Measurements from ENCODE around the gene BABAM2.
A peak's percentile ranks its signal among the peaks of the same experiment; 100 is the strongest.
"Not testable (repeated sequence)": the region's sequence is repeated elsewhere in the genome, so short reads cannot be mapped to it uniquely, and the experiment has no call there.

The BABAM2 gene

GRCh38 chr2:28321426-28321825 lies 430.9 kb downstream of the BABAM2 start:
- no peak for ATAC-seq

DNA sequence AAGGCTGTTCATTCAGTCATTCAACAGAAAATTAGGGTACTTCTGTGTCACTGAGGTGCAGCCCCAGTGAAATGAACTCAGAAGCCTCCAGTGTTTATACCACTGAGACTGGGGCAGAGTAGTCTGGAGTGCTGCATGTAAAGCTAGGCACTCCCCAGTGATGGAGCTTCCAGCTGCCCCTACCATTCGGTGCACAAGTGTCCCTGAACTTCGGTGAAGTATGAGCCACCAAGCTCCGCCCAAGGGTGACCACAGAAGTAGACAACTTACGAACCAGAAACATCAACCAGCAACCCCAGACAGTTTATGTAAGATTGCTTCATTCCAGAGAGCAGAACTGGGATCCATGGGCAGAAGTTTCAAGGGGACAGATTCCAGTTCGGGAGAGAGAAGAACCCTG lies 431.5 kb downstream of the BABAM2 start:
- no peak for ATAC-seq

DNA sequence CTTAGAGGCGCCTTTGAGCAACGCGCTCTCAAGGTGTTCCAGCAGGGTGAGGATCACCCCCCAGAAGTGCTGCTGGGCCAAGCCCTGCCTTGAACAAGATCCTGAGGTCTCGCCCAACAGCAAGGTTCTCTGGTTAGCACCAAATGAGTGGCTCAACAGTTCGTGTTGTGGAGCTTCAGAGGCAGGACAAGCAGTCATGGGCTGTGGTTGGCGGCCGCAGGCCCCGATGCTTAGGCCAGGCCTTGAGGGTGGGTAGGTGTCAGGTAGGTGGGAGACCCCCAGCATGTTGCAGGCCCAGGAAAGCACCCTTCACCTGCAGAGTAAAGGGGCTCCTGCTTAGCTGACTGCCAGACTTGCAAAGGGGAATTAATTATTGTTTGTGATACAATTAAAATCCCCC lies 431.9 kb downstream of the BABAM2 start:
- no peak for ATAC-seq

DNA sequence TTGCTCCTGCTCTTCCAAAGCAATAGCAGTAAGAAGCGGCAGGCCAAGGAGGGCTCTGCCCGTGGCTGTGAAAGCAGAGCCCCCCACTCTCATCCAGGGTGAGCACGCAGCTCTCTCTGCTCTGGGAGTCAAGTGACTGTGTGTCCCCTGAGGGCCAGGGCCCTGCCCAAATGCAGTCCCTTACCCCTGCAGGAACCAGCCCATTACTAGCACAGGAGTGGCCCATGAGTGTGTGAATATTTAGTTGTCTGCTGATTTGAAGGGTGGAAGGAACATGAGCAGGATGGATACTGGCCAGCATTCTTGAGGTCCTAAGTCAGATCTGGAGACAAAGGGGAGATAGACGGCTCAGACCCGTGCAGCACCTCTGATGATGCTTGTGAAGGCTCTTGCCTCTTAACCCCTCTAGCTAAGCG lies 432.5 kb downstream of the BABAM2 start:
- ATAC-seq: no peak

- ATAC-seq: no peak
Observed at GRCh38 chr2:28325173-28325566, 434.6 kb downstream of the BABAM2 start.

GRCh38 chr2:28325567-28326468 lies 435.3 kb downstream of the BABAM2 start:
- peak; percentile 56 to 58 for ATAC-seq

- ATAC-seq: no peak
Observed at GRCh38 chr2:28326469-28326805, 435.9 kb downstream of the BABAM2 start.

DNA sequence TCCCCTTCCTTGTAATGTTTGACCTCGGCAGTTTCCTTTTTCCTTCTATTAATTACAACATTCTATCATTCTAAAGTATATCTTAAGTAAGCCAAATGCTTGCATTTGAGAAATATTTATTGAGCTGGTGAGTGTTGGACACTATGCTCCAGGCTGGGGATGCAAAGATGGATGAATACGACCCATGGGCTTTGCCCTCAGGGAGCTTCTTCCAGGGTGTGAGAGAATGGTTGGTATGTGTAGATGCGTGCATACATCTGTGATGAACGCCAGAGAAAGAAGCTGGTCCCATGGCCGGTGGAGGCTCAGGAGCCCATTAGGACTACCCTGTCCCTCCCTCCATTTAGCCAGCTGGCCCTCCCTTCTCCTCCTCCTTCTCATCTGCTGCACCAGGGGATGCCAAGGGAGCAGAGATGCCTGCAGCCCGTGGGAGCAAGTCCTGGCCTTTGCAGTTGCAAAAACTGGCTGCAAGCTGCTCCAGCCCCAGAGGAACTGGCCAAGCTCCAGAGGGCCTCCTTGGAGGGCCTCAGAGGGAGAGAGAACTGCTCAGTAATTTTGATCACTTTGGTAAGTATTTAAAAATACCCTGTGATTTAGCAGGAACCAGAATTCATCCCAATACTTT lies 436.5 kb downstream of the BABAM2 start:
- ATAC-seq: no peak

DNA sequence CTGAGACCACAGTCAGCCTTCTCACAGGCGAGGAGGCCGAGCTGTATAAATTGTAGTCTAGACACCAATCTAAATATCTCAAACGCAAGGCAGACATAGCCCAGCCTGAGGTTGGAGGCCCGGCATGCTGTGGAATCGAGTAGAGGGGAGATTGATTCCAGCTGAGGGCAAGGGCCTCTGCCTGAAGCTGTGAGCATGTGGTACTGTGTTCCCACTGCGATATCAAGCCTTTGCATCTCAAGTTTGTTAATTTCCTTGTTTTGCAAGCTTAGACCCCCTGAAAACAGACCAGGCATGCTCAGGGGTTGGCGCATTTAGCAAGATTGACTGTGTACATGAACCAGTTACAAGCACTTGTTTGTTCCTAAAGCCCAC lies 437.0 kb downstream of the BABAM2 start:
- ATAC-seq: no peak

GRCh38 chr2:28327956-28328922 lies 437.7 kb downstream of the BABAM2 start:
- ATAC-seq: peak in 1 of 2 donors; percentile 27

DNA sequence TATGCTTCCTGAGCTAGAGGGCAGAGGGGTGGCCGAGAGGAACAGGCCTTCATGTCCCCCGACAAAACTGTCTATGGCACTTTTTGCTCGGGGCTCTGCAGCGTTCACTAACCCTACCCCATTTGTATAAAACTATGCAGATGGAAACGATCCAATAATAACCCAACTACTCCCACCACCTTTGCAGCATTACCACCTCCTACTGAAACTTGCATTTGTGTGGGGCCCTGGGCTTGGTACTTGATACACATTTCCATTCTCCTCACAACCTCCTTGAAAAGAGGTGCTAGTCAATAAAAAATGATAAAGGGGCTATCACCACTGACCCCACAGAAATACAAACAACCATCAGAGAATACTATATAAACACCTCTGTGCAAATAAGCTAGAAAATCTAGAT lies 438.7 kb downstream of the BABAM2 start:
- ATAC-seq: no peak

DNA sequence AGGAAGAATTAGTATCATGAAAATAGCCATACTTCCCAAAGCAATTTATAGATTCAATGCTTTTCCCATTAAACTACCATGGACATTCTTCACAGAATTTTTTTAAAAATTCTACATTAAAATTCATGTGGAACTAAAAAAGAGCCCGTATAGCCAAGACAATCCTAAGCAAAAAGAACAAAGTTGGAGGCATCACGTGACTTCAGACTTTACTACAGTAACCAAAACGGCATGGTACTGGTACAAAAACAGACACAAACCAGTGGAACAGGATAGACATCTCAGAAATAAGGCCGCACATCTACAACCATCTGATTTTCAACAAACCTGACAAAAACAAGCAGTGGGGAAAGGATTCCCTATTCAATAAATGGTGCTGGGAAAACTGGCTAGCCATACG lies 440.2 kb downstream of the BABAM2 start:
- not testable (repeated sequence) for ATAC-seq

- ATAC-seq: not testable (repeated sequence)
Observed at GRCh38 chr2:28331797-28332196, 441.3 kb downstream of the BABAM2 start.

GRCh38 chr2:28332696-28333095 lies 442.2 kb downstream of the BABAM2 start:
- no peak for ATAC-seq

- ATAC-seq: no peak
Observed at GRCh38 chr2:28333606-28334526, 443.3 kb downstream of the BABAM2 start.

DNA sequence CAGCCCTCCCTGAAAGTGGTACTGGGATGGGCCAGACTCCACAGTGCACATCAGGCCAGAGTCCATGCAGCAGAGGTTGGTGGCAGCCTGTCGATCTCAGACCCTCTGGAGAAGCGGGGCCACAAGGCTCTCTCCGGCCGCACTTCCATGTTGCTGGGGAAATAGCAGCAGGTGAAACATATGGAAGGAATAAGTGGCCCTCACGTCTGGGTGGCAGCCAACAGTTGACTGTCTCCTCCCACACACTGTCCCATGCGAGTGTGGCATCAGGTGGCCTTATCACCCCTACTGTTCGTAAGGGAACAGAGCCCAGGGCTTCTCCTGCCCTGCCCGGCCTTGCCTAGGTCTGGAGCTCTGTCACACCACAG lies 444.0 kb downstream of the BABAM2 start:
- no peak for ATAC-seq

GRCh38 chr2:28335265-28335664 lies 444.7 kb downstream of the BABAM2 start:
- not testable (repeated sequence) for ATAC-seq

GRCh38 chr2:28335666-28336065 lies 445.1 kb downstream of the BABAM2 start:
- ATAC-seq: no peak

- no peak for ATAC-seq
Observed at GRCh38 chr2:28336264-28336980, 445.9 kb downstream of the BABAM2 start.

DNA sequence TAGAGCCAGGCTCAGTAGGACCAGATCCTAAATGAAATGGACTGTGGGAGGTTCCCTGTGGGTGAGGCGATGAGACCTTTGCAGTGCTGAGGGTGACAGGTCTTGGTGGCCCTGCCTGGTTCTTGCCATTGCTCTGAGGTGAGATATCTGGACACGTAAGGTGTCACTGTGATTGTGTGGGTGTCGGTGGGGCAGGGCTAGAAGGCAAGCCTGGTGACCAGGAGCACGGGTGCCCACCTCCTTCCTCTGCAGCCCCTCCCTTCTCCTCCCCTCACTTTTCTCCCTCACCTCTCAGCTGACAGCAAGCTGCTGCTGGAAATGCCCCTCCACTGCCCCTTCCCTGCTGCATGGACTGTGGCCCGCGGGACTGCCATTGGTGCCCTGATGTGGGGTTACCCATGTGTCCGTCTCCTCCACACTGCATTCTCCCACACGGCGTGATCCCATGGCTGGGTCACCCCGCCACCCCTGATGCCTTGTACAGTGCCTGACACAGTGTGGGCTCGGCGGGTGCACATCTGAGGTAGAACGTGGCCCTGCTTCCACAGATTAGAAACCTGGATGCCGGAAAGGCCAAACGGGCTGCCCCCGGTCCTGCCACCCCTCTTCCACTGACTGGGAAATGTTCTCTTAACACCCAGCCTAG lies 446.6 kb downstream of the BABAM2 start:
- no peak for ATAC-seq

Measured in activated CD4-positive, CD25-positive, alpha-beta regulatory T cell treated with anti-CD3 and anti-CD28 coated beads, Interleukin-2, amount 50 U/mL, for 24 hours (primary cell).